GM12878 (cell line): ENCODE data around the gene NRG2. TPM values are rescaled to one million over a fixed set of nuclear protein-coding genes. Genes with fewer than 3 reads are reported as not detected.

ENCODE experiments used
- ATAC-seq: fragments of 200-7000 bp; cut with Tn5 transposase; 3 replicates; pipeline ENCODE4 v1.9.1; 2020; ENCODE audit warnings: mild to moderate bottlenecking, moderate library complexity
- BruUV-seq: library from RNA; stranded (reverse); fragments of 400-500 nt; replicated peaks from 2 replicates; lab custom pipeline; 2021; lab: Mats Ljungman, UMichigan
- CTCF ChIA-PET: fragments of 300-600 bp; sonication (Branson Sonifier 250); formaldehyde crosslinking; extraction: SDS; loops from one replicate; lab custom pipeline; 2021; ENCODE audit warnings: inconsistent platforms; lab: Yijun Ruan, JAX
- POLR2A ChIA-PET: fragments of 350-600 bp; formaldehyde crosslinking; extraction: SDS; loops from one replicate; lab custom pipeline; 2021; ENCODE audit warnings: inconsistent platforms; lab: Charles Lee
- RAD21 ChIA-PET: fragments of 300-600 bp; sonication (Branson Sonifier 250); formaldehyde crosslinking; loops from one replicate; lab custom pipeline; 2023; ENCODE audit warnings: antibody characterized with exemption; ENCODE audit not compliant: unreplicated experiment; lab: Charles Lee
- SMC1A ChIA-PET: fragments of 300-600 bp; sonication (Branson Sonifier 250); formaldehyde crosslinking; loops from one replicate; lab custom pipeline; 2023; ENCODE audit not compliant: unreplicated experiment, uncharacterized antibody; lab: Charles Lee
- DNase-seq: peaks from one replicate; pipeline ENCODE4 v3.0.0-alpha.2; 2011; ENCODE audit warnings: low read depth, low spot score
- FAIRE-seq: peaks from 3 replicates; lab custom pipeline; 2011; peaks lifted over from hg19 to GRCh38; lab: Jason Lieb, UNC
- H2AFZ ChIP-seq: 2 replicates; pipeline ENCODE4 v1.6.0; 2011; ENCODE audit warnings: low read depth, low read length, control low read depth; ENCODE audit not compliant: control insufficient read depth
- H3K27ac ChIP-seq: 2 replicates; pipeline ENCODE4 v1.5.1; 2011; ENCODE audit warnings: control low read depth; ENCODE audit not compliant: control insufficient read depth, insufficient read depth
- H3K27me3 ChIP-seq, 2 experiments: replicated peaks in 1 of 2; 2 replicates each; pipeline versions ENCODE4 v1.6.0 to v1.6.1; 2011; ENCODE audit warnings: low read length in 1 of 2; ENCODE audit not compliant: control insufficient read depth in 2 of 2, insufficient read depth in 2 of 2
- H3K36me3 ChIP-seq, 2 experiments: 2 replicates each; pipeline ENCODE4 v1.5.1; 2011; ENCODE audit warnings: low read length in 1 of 2; ENCODE audit not compliant: control insufficient read depth in 2 of 2, insufficient read depth in 2 of 2
- H3K4me1 ChIP-seq: 2 replicates; pipeline ENCODE4 v1.6.1; 2011; ENCODE audit warnings: mild to moderate bottlenecking, low read length, moderate library complexity, mixed read lengths; ENCODE audit not compliant: control insufficient read depth, insufficient read depth
- H3K4me2 ChIP-seq: 2 replicates; pipeline ENCODE4 v1.6.0; 2011; ENCODE audit warnings: control low read depth; ENCODE audit not compliant: control insufficient read depth, insufficient read depth
- H3K4me3 ChIP-seq: fragments of 200-600 bp; sonication (generic); 2 replicates; pipeline ENCODE4 v1.5.1; 2016
- H3K79me2 ChIP-seq: 2 replicates; pipeline ENCODE4 v1.6.0; 2011; ENCODE audit warnings: low read length; ENCODE audit not compliant: control insufficient read depth, insufficient read depth
- H3K9ac ChIP-seq: 2 replicates; pipeline ENCODE4 v1.8.0; 2011; ENCODE audit warnings: low read length, control low read depth, mixed read lengths; ENCODE audit not compliant: control insufficient read depth, insufficient read depth
- H3K9me3 ChIP-seq: replicated peaks from 3 replicates; pipeline ENCODE4 v1.5.1; 2011; ENCODE audit warnings: mild to moderate bottlenecking, low read length; ENCODE audit not compliant: control insufficient read depth, insufficient read depth
- H4K20me1 ChIP-seq: 2 replicates; pipeline ENCODE4 v1.6.0; 2011; ENCODE audit not compliant: control insufficient read depth, insufficient read depth
- BACH1 ChIP-seq: fragments of 450-650 bp; IDR thresholded peaks from 2 replicates; pipeline ENCODE4 v1.6.1; 2017; ENCODE audit warnings: mild to moderate bottlenecking, borderline replicate concordance
- BMI1 ChIP-seq: fragments of 450-650 bp; IDR thresholded peaks from 2 replicates; pipeline ENCODE4 v1.6.1; 2016; ENCODE audit warnings: mild to moderate bottlenecking, moderate library complexity, borderline replicate concordance
- CBFB ChIP-seq: IDR thresholded peaks from 2 replicates; pipeline ENCODE4 v1.6.1; 2016; ENCODE audit warnings: antibody characterized with exemption, low read depth
- HCFC1 ChIP-seq: fragments of 150-350 bp; IDR thresholded peaks from 2 replicates; pipeline ENCODE4 v1.6.1; 2014; ENCODE audit warnings: low read length
- IRF4 ChIP-seq: IDR thresholded peaks from 2 replicates; pipeline ENCODE4 v1.6.1; 2011; ENCODE audit warnings: low read depth, low read length
- JUNB ChIP-seq: IDR thresholded peaks from 2 replicates; pipeline ENCODE4 v1.6.1; 2016; ENCODE audit warnings: antibody characterized with exemption, mild to moderate bottlenecking
- LARP7 ChIP-seq: fragments of 450-650 bp; IDR thresholded peaks from 2 replicates; pipeline ENCODE4 v1.6.1; 2017; ENCODE audit warnings: mild to moderate bottlenecking
- SRF ChIP-seq, 2 experiments: IDR thresholded peaks; 2 replicates each; pipeline ENCODE4 v1.6.1; 2011; ENCODE audit warnings: low read depth in 2 of 2, low read length in 2 of 2, mild to moderate bottlenecking in 1 of 2, moderate library complexity in 1 of 2
- TCF7 ChIP-seq: IDR thresholded peaks from 2 replicates; pipeline ENCODE4 v1.6.1; 2014; ENCODE audit warnings: antibody characterized with exemption, borderline replicate concordance
- WRNIP1 ChIP-seq: IDR thresholded peaks from 2 replicates; pipeline ENCODE4 v1.6.1; 2011; ENCODE audit warnings: low read depth, low read length, improper control_type of control experiment, borderline replicate concordance
- YY1 ChIP-seq: IDR thresholded peaks from 2 replicates; pipeline ENCODE4 v1.6.1; 2011; ENCODE audit warnings: low read depth, mild to moderate bottlenecking, low read length
- ZNF217 ChIP-seq: fragments of 450-650 bp; IDR thresholded peaks from 2 replicates; pipeline ENCODE4 v1.6.1; 2017; ENCODE audit warnings: antibody characterized with exemption, mild to moderate bottlenecking
- ZNF274 ChIP-seq: IDR thresholded peaks from one replicate; pipeline ENCODE4 v1.8.0; 2011; ENCODE audit not compliant: insufficient read length, insufficient read depth
- ZNF384 ChIP-seq: IDR thresholded peaks from 2 replicates; pipeline ENCODE4 v1.6.1; 2012; ENCODE audit warnings: low read depth, mild to moderate bottlenecking, low read length, improper control_type of control experiment, borderline replicate concordance
- ZSCAN29 ChIP-seq: fragments of 450-650 bp; IDR thresholded peaks from 2 replicates; pipeline ENCODE4 v1.6.1; 2017; ENCODE audit warnings: mild to moderate bottlenecking, moderate library complexity
- WGBS: methylation state at CpG from one replicate; pipeline ENCODE4 v1.1.6; 2016; ENCODE audit warnings: low lambda C conversion rate; ENCODE audit not compliant: insufficient replicate concordance, insufficient coverage; ENCODE audit errors: missing lambda C conversion rate; 5-methylcytosine and 5-hydroxymethylcytosine counted together
- in situ Hi-C: fragments of 300-500 bp; cut with MboI; formaldehyde crosslinking; loops from 9 replicates; pipeline ENCODE4 v1.14.3; 2018; ENCODE audit warnings: mixed read lengths
- intact Hi-C: fragments of 100-400 bp; cut with micrococcal nuclease; formaldehyde crosslinking; loops from one replicate; pipeline ENCODE4 v1.14.2; 2022; ENCODE audit not compliant: unreplicated experiment
- polyA plus RNA-seq, 11 experiments: library from polyadenylated mRNA; depleted of rRNA in 4 of 11; unstranded in 6 of 11; stranded (reverse) in 5 of 11; fragments of >200 nt; fragmentation: Nextera tagmentation in 4 of 11; fragmentation: Illumina TruSeq in 1 of 11; extraction: Ambion mirVana in 4 of 11; extraction: Trizol in 1 of 11; gene quantifications; 1 replicate in 1 of 11; 2 replicates in 10 of 11; pipeline versions ENCODE4 v1.2.1 to v1.2.3, GENCODE V29; 2011 to 2016; ENCODE audit warnings: inconsistent platforms in 2 of 11, missing spikeins in 2 of 11, low read depth in 1 of 11
- total RNA-seq, 4 experiments: library from RNA; depleted of rRNA in 3 of 4; stranded (reverse); fragments of >200 nt in 3 of 4; fragmentation: Illumina TruSeq in 1 of 4; extraction: Trizol in 1 of 4; gene quantifications; 2 replicates each; pipeline versions ENCODE4 v1.2.1 to v1.2.3, GENCODE V29; 2013 to 2021
- TF ChIP-seq, protein P1 (sequence below), 3 experiments: IDR thresholded peaks in 2 of 3; conservative IDR thresholded peaks in 1 of 3; 2 replicates each; pipeline ENCODE4 v1.5.1; 2011; ENCODE audit warnings: low read depth in 3 of 3, low read length in 3 of 3, mild to moderate bottlenecking in 3 of 3, control low read depth in 2 of 3, moderate library complexity in 2 of 3, inconsistent platforms in 1 of 3, mixed read lengths in 1 of 3; ENCODE audit not compliant: control insufficient read depth in 2 of 3, insufficient read depth in 1 of 3; ENCODE audit errors: extremely low read depth in 1 of 3
- TF ChIP-seq, protein P2 (sequence below): fragments of 450-650 bp; formaldehyde crosslinking; IDR thresholded peaks from 2 replicates; pipeline ENCODE4 v1.4.0; 2022; ENCODE audit warnings: mild to moderate bottlenecking, moderate library complexity
- TF ChIP-seq, protein P3 (sequence below): IDR thresholded peaks from 2 replicates; pipeline ENCODE4 v1.6.1; 2012; ENCODE audit warnings: mild to moderate bottlenecking, low read depth, low read length

NRG2 gene
- total and polyA plus RNA-seq, 10 of the 15 experiments (the other 5 are each of a cell fraction or from before 2014, with no cell fraction given), result 0.10 to 21.7 (median 9.6) TPM

DNA sequence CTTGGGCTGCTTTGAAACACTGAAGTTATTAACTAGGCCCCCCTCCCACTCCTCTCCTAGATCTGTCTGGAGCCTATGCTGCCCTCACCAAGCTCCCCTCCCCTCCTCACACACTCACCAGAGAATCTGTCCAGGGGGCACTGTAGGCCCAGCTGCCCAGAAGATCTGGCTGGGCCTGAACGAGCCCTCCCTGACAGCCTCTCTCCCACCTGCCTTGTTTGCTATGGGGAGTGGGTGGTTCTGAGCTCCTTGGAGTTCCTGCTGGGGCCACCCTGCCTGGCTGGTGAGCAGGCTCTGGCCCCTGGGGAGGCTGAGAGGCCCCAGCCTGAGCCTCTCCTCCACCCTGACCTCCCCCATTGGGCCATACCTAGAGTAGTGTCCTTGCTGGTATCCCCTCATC lies 172.4 kb downstream of the NRG2 start:
- no peak overlapping the region for H3K9ac ChIP-seq
- ChIA-PET RAD21 (interaction anchor here (3.9 kb wide), 1 partner anchor 98 kb away, joined by 17 read pairs; no protein-coding TSS in a partner anchor), SMC1A (interaction anchor here (1.0 kb wide), 1 partner anchor 98 kb away, joined by 3 read pairs; no protein-coding TSS in a partner anchor), CTCF (interaction anchor here (1.0 to 5.1 kb wide), 3 partner anchors 79 to 202 kb away, joined by 3 to 64 read pairs (median 4); no protein-coding TSS in a partner anchor), POLR2A (no interaction called here)
- intact Hi-C loops (loop anchor here (10.0 kb wide), 1 partner anchor 174 kb away; the partner anchor contains the start of gene NRG2), in situ Hi-C loops (no loop called here)
- no peaks in the 10 kb centered on the region for H3K27me3 ChIP-seq
- no peak overlapping the region for H3K4me3 ChIP-seq
- no peak overlapping the region for H3K27ac ChIP-seq
- H3K9me3 ChIP-seq, result no peaks in the 10 kb centered on the region
- no peak for DNase-seq
- peaks cover 0 to 2% of the 10 kb centered on the region in 2 experiments; a peak in 2 of 4 replicates for H3K36me3 ChIP-seq
- no peak overlapping the region for H2AFZ ChIP-seq
- no peaks in the 10 kb centered on the region for H3K4me1 ChIP-seq
- H4K20me1 ChIP-seq, result no peaks in the 10 kb centered on the region
- FAIRE-seq, result no peak
- H3K4me2 ChIP-seq, result no peak overlapping the region
- no peaks in the 10 kb centered on the region for H3K79me2 ChIP-seq
- ATAC-seq, result no peak
- TF ChIP-seq LARP7, result no peak
- TF ChIP-seq TCF7, result no peak
- TF ChIP-seq ZNF274, result no peak
- TF ChIP-seq JUNB, result no peak
- TF ChIP-seq CBFB, result no peak
- no peak for TF ChIP-seq ZSCAN29
- no peak for TF ChIP-seq YY1
- no peak for TF ChIP-seq HCFC1
- TF ChIP-seq, protein P1, sequence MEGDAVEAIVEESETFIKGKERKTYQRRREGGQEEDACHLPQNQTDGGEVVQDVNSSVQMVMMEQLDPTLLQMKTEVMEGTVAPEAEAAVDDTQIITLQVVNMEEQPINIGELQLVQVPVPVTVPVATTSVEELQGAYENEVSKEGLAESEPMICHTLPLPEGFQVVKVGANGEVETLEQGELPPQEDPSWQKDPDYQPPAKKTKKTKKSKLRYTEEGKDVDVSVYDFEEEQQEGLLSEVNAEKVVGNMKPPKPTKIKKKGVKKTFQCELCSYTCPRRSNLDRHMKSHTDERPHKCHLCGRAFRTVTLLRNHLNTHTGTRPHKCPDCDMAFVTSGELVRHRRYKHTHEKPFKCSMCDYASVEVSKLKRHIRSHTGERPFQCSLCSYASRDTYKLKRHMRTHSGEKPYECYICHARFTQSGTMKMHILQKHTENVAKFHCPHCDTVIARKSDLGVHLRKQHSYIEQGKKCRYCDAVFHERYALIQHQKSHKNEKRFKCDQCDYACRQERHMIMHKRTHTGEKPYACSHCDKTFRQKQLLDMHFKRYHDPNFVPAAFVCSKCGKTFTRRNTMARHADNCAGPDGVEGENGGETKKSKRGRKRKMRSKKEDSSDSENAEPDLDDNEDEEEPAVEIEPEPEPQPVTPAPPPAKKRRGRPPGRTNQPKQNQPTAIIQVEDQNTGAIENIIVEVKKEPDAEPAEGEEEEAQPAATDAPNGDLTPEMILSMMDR (IDR thresholded peaks at IDR 0.05 in 2 of 3, conservative IDR thresholded peaks at IDR 0.05 in 1 of 3; ENCODE audit: control insufficient read depth in 2 of 3, extremely low read depth in 1 of 3, insufficient read depth in 1 of 3, low read depth in 3 of 3, low read length in 3 of 3), result no peak
- no peak for TF ChIP-seq BMI1
- TF ChIP-seq, protein P2, sequence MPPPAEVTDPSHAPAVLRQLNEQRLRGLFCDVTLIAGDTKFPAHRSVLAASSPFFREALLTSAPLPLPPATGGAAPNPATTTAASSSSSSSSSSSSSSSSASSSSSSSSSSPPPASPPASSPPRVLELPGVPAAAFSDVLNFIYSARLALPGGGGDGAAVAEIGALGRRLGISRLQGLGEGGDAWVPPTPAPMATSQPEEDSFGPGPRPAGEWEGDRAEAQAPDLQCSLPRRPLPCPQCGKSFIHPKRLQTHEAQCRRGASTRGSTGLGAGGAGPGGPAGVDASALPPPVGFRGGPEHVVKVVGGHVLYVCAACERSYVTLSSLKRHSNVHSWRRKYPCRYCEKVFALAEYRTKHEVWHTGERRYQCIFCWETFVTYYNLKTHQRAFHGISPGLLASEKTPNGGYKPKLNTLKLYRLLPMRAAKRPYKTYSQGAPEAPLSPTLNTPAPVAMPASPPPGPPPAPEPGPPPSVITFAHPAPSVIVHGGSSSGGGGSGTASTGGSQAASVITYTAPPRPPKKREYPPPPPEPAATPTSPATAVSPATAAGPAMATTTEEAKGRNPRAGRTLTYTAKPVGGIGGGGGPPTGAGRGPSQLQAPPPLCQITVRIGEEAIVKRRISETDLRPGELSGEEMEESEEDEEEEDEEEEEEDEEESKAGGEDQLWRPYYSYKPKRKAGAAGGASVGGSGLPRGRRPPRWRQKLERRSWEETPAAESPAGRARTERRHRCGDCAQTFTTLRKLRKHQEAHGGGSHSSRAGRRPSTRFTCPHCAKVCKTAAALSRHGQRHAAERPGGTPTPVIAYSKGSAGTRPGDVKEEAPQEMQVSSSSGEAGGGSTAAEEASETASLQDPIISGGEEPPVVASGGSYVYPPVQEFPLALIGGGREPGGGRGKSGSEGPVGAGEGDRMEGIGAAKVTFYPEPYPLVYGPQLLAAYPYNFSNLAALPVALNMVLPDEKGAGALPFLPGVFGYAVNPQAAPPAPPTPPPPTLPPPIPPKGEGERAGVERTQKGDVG, result no peak
- no peak for TF ChIP-seq ZNF384
- no peak for TF ChIP-seq WRNIP1
- TF ChIP-seq IRF4, result no peak
- TF ChIP-seq ZNF217, result no peak
- no peak for TF ChIP-seq BACH1
- TF ChIP-seq, protein P3, sequence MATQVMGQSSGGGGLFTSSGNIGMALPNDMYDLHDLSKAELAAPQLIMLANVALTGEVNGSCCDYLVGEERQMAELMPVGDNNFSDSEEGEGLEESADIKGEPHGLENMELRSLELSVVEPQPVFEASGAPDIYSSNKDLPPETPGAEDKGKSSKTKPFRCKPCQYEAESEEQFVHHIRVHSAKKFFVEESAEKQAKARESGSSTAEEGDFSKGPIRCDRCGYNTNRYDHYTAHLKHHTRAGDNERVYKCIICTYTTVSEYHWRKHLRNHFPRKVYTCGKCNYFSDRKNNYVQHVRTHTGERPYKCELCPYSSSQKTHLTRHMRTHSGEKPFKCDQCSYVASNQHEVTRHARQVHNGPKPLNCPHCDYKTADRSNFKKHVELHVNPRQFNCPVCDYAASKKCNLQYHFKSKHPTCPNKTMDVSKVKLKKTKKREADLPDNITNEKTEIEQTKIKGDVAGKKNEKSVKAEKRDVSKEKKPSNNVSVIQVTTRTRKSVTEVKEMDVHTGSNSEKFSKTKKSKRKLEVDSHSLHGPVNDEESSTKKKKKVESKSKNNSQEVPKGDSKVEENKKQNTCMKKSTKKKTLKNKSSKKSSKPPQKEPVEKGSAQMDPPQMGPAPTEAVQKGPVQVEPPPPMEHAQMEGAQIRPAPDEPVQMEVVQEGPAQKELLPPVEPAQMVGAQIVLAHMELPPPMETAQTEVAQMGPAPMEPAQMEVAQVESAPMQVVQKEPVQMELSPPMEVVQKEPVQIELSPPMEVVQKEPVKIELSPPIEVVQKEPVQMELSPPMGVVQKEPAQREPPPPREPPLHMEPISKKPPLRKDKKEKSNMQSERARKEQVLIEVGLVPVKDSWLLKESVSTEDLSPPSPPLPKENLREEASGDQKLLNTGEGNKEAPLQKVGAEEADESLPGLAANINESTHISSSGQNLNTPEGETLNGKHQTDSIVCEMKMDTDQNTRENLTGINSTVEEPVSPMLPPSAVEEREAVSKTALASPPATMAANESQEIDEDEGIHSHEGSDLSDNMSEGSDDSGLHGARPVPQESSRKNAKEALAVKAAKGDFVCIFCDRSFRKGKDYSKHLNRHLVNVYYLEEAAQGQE, result no peak
- TF ChIP-seq SRF (IDR thresholded peaks at IDR 0.05; ENCODE audit: low read depth in 2 of 2, low read length in 2 of 2), result no peak
- BruUV-seq, result no TSS peak
- WGBS, result 38% methylated on average over 1 of the region's 1 CpG
